Endothelial cell of umbilical vein (primary cell): ENCODE data around the gene CPA4. TPM values are rescaled to one million over a fixed set of nuclear protein-coding genes. Genes with fewer than 3 reads are reported as not detected.

Experiments used
- BruUV-seq: library from RNA; stranded (reverse); fragments of 400-500 nt; replicated peaks from 2 replicates; lab custom pipeline; 2021; lab: Mats Ljungman, UMichigan
- CTCF ChIA-PET: fragments of 300-600, 350-600 bp; sonication (Branson Sonifier 250); formaldehyde crosslinking; loops from one replicate; lab custom pipeline; 2021; ENCODE audit warnings: antibody characterized with exemption, inconsistent platforms; lab: Charles Lee
- POLR2A ChIA-PET: fragments of 300-600, 350-600 bp; sonication (Branson Sonifier 250); formaldehyde crosslinking; loops from one replicate; lab custom pipeline; 2021; ENCODE audit warnings: antibody characterized with exemption, inconsistent platforms; lab: Charles Lee
- DNase-seq: peaks from one replicate; pipeline ENCODE4 v3.0.0-alpha.2; 2011; ENCODE audit warnings: low read depth, low spot score
- FAIRE-seq: peaks from 2 replicates; lab custom pipeline; 2011; peaks lifted over from hg19 to GRCh38; lab: Jason Lieb, UNC
- H2AFZ ChIP-seq: 2 replicates; pipeline ENCODE4 v1.6.0; 2012; ENCODE audit warnings: low read depth, low read length, control low read depth, inconsistent platforms
- H3K27ac ChIP-seq: 2 replicates; pipeline ENCODE4 v1.5.1; 2011; ENCODE audit warnings: low read depth, mild to moderate bottlenecking, control low read depth, low read length, moderate library complexity; ENCODE audit not compliant: insufficient read depth
- H3K27me3 ChIP-seq, 2 experiments: 2 replicates each; pipeline versions ENCODE4 v1.6.0 to v1.6.1; 2011; ENCODE audit warnings: low read length in 2 of 2, mixed read lengths in 1 of 2; ENCODE audit not compliant: control insufficient read depth in 2 of 2, insufficient read depth in 2 of 2
- H3K36me3 ChIP-seq, 2 experiments: 2 replicates in 1 of 2; 3 replicates in 1 of 2; pipeline ENCODE4 v1.5.1; 2011; ENCODE audit warnings: low read length in 2 of 2, mild to moderate bottlenecking in 1 of 2, moderate library complexity in 1 of 2; ENCODE audit not compliant: control insufficient read depth in 2 of 2, insufficient read depth in 2 of 2; ENCODE audit errors: extremely low read depth in 1 of 2
- H3K4me1 ChIP-seq: 3 replicates; pipeline ENCODE4 v1.5.1; 2011; ENCODE audit warnings: mild to moderate bottlenecking, low read length; ENCODE audit not compliant: control insufficient read depth, insufficient read depth; ENCODE audit errors: extremely low read depth
- H3K4me2 ChIP-seq: 2 replicates; pipeline ENCODE4 v1.6.1; 2011; ENCODE audit warnings: low read length, control low read depth, mixed read lengths; ENCODE audit not compliant: insufficient read depth
- H3K4me3 ChIP-seq, 3 experiments: fragments of 200-600 bp in 1 of 3; sonication (generic), shearing (Covaris generic) in 1 of 3; replicated peaks in 1 of 3; 2 replicates each; pipeline ENCODE4 v1.5.1; 2011 to 2016; ENCODE audit warnings: control low read depth in 3 of 3, low read length in 3 of 3, mild to moderate bottlenecking in 2 of 3, inconsistent platforms in 1 of 3, low read depth in 1 of 3, moderate library complexity in 1 of 3; ENCODE audit not compliant: insufficient read depth in 1 of 3
- H3K79me2 ChIP-seq: 2 replicates; pipeline ENCODE4 v1.6.0; 2012; ENCODE audit warnings: low read length, inconsistent platforms; ENCODE audit not compliant: control insufficient read depth, insufficient read depth
- H3K9ac ChIP-seq: replicated peaks from 2 replicates; pipeline ENCODE3; 2011; ENCODE audit warnings: low read length, control low read depth; ENCODE audit not compliant: insufficient read depth; ENCODE audit errors: extremely low read depth
- H3K9me1 ChIP-seq: replicated peaks from 3 replicates; pipeline ENCODE4 v1.6.0; 2011; ENCODE audit warnings: mild to moderate bottlenecking, low read length; ENCODE audit not compliant: control insufficient read depth, insufficient read depth; ENCODE audit errors: extremely low read depth
- H3K9me3 ChIP-seq: replicated peaks from 2 replicates; pipeline ENCODE4 v1.5.1; 2012; ENCODE audit warnings: low read length, inconsistent platforms; ENCODE audit not compliant: control insufficient read depth, insufficient read depth
- H4K20me1 ChIP-seq: replicated peaks from 2 replicates; pipeline ENCODE3; 2011; ENCODE audit warnings: mild to moderate bottlenecking, low read length; ENCODE audit not compliant: control insufficient read depth, insufficient read depth; ENCODE audit errors: extremely low read depth
- CTCF ChIP-seq, 2 donors: IDR thresholded peaks; 1 replicate in 1 of 2; 2 replicates in 1 of 2; pipeline ENCODE4 v1.5.1; 2011; ENCODE audit warnings: low read length in 2 of 2, mild to moderate bottlenecking in 2 of 2, moderate library complexity in 2 of 2, control low read depth in 1 of 2, inconsistent platforms in 1 of 2, low read depth in 1 of 2; ENCODE audit not compliant: insufficient read depth in 1 of 2; ENCODE audit errors: extremely low read depth in 1 of 2
- EZH2 ChIP-seq: IDR thresholded peaks from 2 replicates; pipeline ENCODE4 v1.6.1; 2012; ENCODE audit warnings: borderline replicate concordance, low read depth, mild to moderate bottlenecking, moderate library complexity, low read length, inconsistent platforms; ENCODE audit not compliant: severe bottlenecking
- FOS ChIP-seq: IDR thresholded peaks from 2 replicates; pipeline ENCODE4 v1.6.1; 2011; ENCODE audit warnings: mild to moderate bottlenecking, low read length, moderate library complexity, borderline replicate concordance; ENCODE audit not compliant: insufficient read depth
- GATA2 ChIP-seq: IDR thresholded peaks from 2 replicates; pipeline ENCODE4 v1.7.0; 2011; ENCODE audit warnings: low read depth, mild to moderate bottlenecking, moderate library complexity, mixed read lengths, low read length; ENCODE audit not compliant: insufficient read length, insufficient read depth
- JUN ChIP-seq: IDR thresholded peaks from 2 replicates; pipeline ENCODE4 v1.6.1; 2011; ENCODE audit warnings: borderline replicate concordance, low read depth; ENCODE audit not compliant: insufficient read length, insufficient read depth
- MAX ChIP-seq: IDR thresholded peaks from 2 replicates; pipeline ENCODE4 v1.6.1; 2011; ENCODE audit not compliant: insufficient read depth, insufficient read length
- MYC ChIP-seq: IDR thresholded peaks from one replicate; pipeline ENCODE4 v1.6.1; 2011; ENCODE audit warnings: mild to moderate bottlenecking, low read depth, low read length
- POLR2A ChIP-seq: IDR thresholded peaks from 2 replicates; pipeline ENCODE4 v1.6.1; 2012; ENCODE audit warnings: low read depth, mild to moderate bottlenecking, control low read depth, low read length
- POLR2AphosphoS5 ChIP-seq: IDR thresholded peaks from 2 replicates; pipeline ENCODE4 v1.6.1; 2012; ENCODE audit warnings: low read depth, mild to moderate bottlenecking, control low read depth, low read length, moderate library complexity; ENCODE audit not compliant: insufficient read depth
- dilution Hi-C: fragments of 300-500 bp; cut with MboI; formaldehyde crosslinking; loops from one replicate; pipeline ENCODE4 v1.15.0; 2019; ENCODE audit warnings: low sequenced_read_pairs; ENCODE audit not compliant: extremely low pct_ligation_motif_present
- intact Hi-C: fragments of 100-400 bp; cut with micrococcal nuclease; formaldehyde crosslinking; loops from one replicate; pipeline ENCODE4 v1.10.0; 2022
- polyA plus RNA-seq, 4 experiments: library from polyadenylated mRNA; depleted of rRNA in 3 of 4; stranded (reverse) in 3 of 4; unstranded in 1 of 4; fragments of >200 nt; gene quantifications; 2 replicates each; pipeline versions ENCODE4 v1.2.1 to v1.2.3, GENCODE V29; 2011 to 2012; ENCODE audit warnings: missing spikeins in 1 of 4
- total RNA-seq: library from RNA; stranded (reverse); gene quantifications from 2 replicates; pipeline ENCODE4 v1.2.3, GENCODE V29; 2021

Gene CPA4
- total and polyA plus RNA-seq, 2 donors (not counting 3 experiments of a cell fraction or from before 2014, with no cell fraction given): 0.36 TPM; not detected in 1

GRCh38 chr7:130329681-130330080, 36.7 kb downstream of the CPA4 start:
- FAIRE-seq: no peak
- POLR2A ChIA-PET: no interaction called here

More at GRCh38 chr7:130329681-130330080, 36.7 kb downstream of the CPA4 start:
- no TSS peak for BruUV-seq
- no peaks in the 10 kb centered on the region for H3K9me1 ChIP-seq
- TF ChIP-seq GATA2 (no peak), MYC (no peak), MAX (no peak), POLR2A (no peak), JUN (no peak), EZH2 (no peak), POLR2AphosphoS5 (no peak), FOS (no peak), CTCF (IDR thresholded peaks at IDR 0.05; ENCODE audit: extremely low read depth in 1 of 2, insufficient read depth in 1 of 2, low read depth in 1 of 2, low read length in 2 of 2) (no peak)
- no peak overlapping the region for H3K9ac ChIP-seq
- H3K27ac ChIP-seq: no peak overlapping the region
- intact Hi-C loops (no loop called here), dilution Hi-C loops (no loop called here)
- CTCF ChIA-PET: interaction anchor here (1.0 kb wide), 2 partner anchors 11 to 15 kb away, joined by 3 to 4 read pairs; partner anchors contain the start of gene CPA5
- H3K9me3 ChIP-seq: no peaks in the 10 kb centered on the region
- H3K4me1 ChIP-seq: no peaks in the 10 kb centered on the region
- no peaks in the 10 kb centered on the region for H3K79me2 ChIP-seq
- H3K27me3 ChIP-seq: peaks cover 1 to 2% of the 10 kb centered on the region in 2 experiments
- no peak overlapping the region for H2AFZ ChIP-seq
- H3K36me3 ChIP-seq: no peaks in the 10 kb centered on the region
- H3K4me3 ChIP-seq: no peak overlapping the region
- H3K4me2 ChIP-seq: no peak overlapping the region
- no peaks in the 10 kb centered on the region for H4K20me1 ChIP-seq
- DNase-seq: no peak
